ENCODE measurements around the gene GLB1L2. TPM values are rescaled to one million over a fixed set of nuclear protein-coding genes. Genes with fewer than 3 reads are reported as not detected.
"Not testable (repeated sequence)": the region's sequence is repeated elsewhere in the genome, so short reads cannot be mapped to it uniquely, and the experiment has no call there.

Gene GLB1L2
- total RNA-seq (2014; rRNA removed; shearing (Covaris generic)) = 12.6 and 13.4 TPM in 2 replicates

GRCh38 chr11:134331354-134332188 is at the start of gene GLB1L2:
Gene GLB1L2 (plus strand): TSS chr11:134331988. CDS start chr11:134332062, 74 bp downstream.
- peak; percentile 78 for DNase-seq (ENCODE audit: low read depth)

GRCh38 chr11:134282121-134283045 is 49.4 kb upstream of the GLB1L2 start:
- no peak for DNase-seq (ENCODE audit: low read depth)

- no peak for DNase-seq (ENCODE audit: low read depth)
These were observed 48.1 kb upstream of the GLB1L2 start for GRCh38 chr11:134283461-134284230.

- DNase-seq (ENCODE audit: low read depth) = not testable (repeated sequence)
These were observed 47.4 kb upstream of the GLB1L2 start for GRCh38 chr11:134284349-134284748.

- no peak for DNase-seq (ENCODE audit: low read depth)
These were observed 44.2 kb upstream of the GLB1L2 start for GRCh38 chr11:134287561-134287960.

GRCh38 chr11:134288486-134288885 is 43.3 kb upstream of the GLB1L2 start:
- no peak for DNase-seq (ENCODE audit: low read depth)

GRCh38 chr11:134289167-134289566 is 42.6 kb upstream of the GLB1L2 start:
- DNase-seq (ENCODE audit: low read depth) = no peak

- no peak for DNase-seq (ENCODE audit: low read depth)
These were observed 42.0 kb upstream of the GLB1L2 start for GRCh38 chr11:134289789-134290188.

- DNase-seq (ENCODE audit: low read depth) = no peak
These were observed 41.1 kb upstream of the GLB1L2 start for GRCh38 chr11:134290646-134291045.

GRCh38 chr11:134291196-134291595 is 40.6 kb upstream of the GLB1L2 start:
- no peak for DNase-seq (ENCODE audit: low read depth)

GRCh38 chr11:134292661-134293060 is 39.1 kb upstream of the GLB1L2 start:
- no peak for DNase-seq (ENCODE audit: low read depth)

GRCh38 chr11:134293119-134294113 is 38.4 kb upstream of the GLB1L2 start:
- DNase-seq (ENCODE audit: low read depth) = no peak

GRCh38 chr11:134294664-134295063 is 37.1 kb upstream of the GLB1L2 start:
- no peak for DNase-seq (ENCODE audit: low read depth)

- DNase-seq (ENCODE audit: low read depth) = no peak
These were observed 19.6 kb upstream of the GLB1L2 start for GRCh38 chr11:134312223-134312622.

- DNase-seq (ENCODE audit: low read depth) = no peak
These were observed 19.0 kb upstream of the GLB1L2 start for GRCh38 chr11:134312807-134313206.

GRCh38 chr11:134313379-134313778 is 18.4 kb upstream of the GLB1L2 start:
- DNase-seq (ENCODE audit: low read depth) = no peak

- DNase-seq (ENCODE audit: low read depth) = no peak
These were observed 17.8 kb upstream of the GLB1L2 start for GRCh38 chr11:134313821-134314607.

GRCh38 chr11:134317103-134317502 is 14.7 kb upstream of the GLB1L2 start:
- DNase-seq (ENCODE audit: low read depth) = no peak

- not testable (repeated sequence) for DNase-seq (ENCODE audit: low read depth)
These were observed 10.4 kb upstream of the GLB1L2 start for GRCh38 chr11:134321373-134321772.

GRCh38 chr11:134322553-134322952 is 9.2 kb upstream of the GLB1L2 start:
- no peak for DNase-seq (ENCODE audit: low read depth)
